ENCODE data around the gene JAK1.

DNA sequence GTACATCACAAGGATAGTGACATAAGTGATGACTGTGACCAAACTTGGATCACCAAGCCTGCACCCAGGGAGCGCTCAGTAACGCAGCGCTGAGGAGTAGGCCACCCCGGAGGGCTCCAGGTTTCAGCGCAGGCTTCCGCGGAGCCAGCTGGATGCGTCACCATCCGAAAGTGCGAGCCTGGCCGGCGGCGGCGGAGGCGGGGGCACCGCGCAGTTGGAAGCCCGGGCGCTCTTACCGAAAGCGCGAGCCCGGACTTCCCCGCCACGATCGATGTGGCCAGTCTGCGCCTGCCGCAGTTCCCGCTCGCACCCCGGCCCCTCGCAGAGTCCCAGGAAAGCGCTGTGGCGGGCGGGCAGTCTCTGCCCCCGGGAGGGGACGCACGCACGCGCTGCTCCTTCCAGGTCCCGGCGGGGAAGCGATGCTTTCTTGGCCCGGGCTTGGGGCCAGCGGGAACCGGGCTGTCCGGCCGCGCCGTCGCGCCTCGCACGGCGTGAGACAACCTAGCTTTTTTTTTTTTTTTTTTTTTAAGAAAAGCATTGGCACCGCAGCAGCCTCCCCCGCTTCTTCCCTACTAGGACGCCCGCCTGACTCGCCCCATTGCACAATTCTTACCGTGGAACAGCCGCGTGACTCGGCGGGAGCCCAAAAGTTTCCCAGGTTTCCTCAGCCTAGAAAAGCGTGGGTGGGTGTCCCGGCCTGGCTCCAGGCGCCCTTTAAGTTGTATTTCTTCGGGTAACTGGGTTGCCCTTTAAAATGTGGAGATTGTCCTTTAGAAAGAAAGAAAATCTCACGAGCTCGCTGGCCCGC is 36.4 kb upstream of the JAK1 start:
- TF ChIP-seq, protein P1, sequence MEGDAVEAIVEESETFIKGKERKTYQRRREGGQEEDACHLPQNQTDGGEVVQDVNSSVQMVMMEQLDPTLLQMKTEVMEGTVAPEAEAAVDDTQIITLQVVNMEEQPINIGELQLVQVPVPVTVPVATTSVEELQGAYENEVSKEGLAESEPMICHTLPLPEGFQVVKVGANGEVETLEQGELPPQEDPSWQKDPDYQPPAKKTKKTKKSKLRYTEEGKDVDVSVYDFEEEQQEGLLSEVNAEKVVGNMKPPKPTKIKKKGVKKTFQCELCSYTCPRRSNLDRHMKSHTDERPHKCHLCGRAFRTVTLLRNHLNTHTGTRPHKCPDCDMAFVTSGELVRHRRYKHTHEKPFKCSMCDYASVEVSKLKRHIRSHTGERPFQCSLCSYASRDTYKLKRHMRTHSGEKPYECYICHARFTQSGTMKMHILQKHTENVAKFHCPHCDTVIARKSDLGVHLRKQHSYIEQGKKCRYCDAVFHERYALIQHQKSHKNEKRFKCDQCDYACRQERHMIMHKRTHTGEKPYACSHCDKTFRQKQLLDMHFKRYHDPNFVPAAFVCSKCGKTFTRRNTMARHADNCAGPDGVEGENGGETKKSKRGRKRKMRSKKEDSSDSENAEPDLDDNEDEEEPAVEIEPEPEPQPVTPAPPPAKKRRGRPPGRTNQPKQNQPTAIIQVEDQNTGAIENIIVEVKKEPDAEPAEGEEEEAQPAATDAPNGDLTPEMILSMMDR (IDR thresholded peaks at IDR 0.05) = no peak
- TF ChIP-seq POLR2A (IDR thresholded peaks at IDR 0.05) = no peak
